ENCODE results near the gene LSM10.

LSM10 gene

DNA sequence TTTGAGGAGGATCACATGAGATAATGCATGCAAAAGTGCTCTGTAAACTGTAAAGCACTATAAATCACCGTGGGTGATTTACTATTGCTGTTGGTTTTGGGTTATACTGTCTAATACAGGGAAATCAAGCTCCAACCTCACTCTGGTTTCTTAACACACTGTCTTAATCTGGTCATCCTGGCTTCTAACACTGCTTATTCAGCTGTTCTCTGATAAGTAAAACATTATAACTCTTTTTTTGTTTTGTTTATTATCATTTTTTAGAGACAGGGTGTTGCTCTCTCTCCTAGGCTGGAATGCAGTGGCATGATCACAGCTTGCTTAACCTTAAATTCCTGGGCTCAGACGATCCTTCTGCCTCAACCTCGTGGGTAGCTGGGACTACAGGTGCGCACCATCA is 21.9 kb upstream of the LSM10 start:
- Histone ChIP-seq H3K36me3 (ENCODE audit: low read length) (no peaks in the 10 kb centered on the region), H3K27me3 (ENCODE audit: low read length) (no peaks in the 10 kb centered on the region), H3K79me2 (ENCODE audit: insufficient read depth, low read length) (no peaks in the 10 kb centered on the region), H3K4me2 (ENCODE audit: low read depth, low read length, poor library complexity, severe bottlenecking) (no peak overlapping the region), H3K4me3 (ENCODE audit: insufficient read depth, low read length, poor library complexity, severe bottlenecking) (no peak overlapping the region), H2AFZ (ENCODE audit: low read depth, low read length, severe bottlenecking) (no peak overlapping the region), H3K9me3 (ENCODE audit: insufficient read depth, low read length) (no peaks in the 10 kb centered on the region), H4K20me1 (ENCODE audit: low read depth, low read length) (no peaks in the 10 kb centered on the region), H3F3A (ENCODE audit: insufficient read depth) (no peaks in the 10 kb centered on the region), H3K27ac (ENCODE audit: low read depth, low read length) (no peak overlapping the region), H3K9me2 (replicated peaks; ENCODE audit: insufficient read depth, low read length) (no peaks in the 10 kb centered on the region), H3K9ac (ENCODE audit: low read length) (no peak overlapping the region)
- TF ChIP-seq, protein P1, sequence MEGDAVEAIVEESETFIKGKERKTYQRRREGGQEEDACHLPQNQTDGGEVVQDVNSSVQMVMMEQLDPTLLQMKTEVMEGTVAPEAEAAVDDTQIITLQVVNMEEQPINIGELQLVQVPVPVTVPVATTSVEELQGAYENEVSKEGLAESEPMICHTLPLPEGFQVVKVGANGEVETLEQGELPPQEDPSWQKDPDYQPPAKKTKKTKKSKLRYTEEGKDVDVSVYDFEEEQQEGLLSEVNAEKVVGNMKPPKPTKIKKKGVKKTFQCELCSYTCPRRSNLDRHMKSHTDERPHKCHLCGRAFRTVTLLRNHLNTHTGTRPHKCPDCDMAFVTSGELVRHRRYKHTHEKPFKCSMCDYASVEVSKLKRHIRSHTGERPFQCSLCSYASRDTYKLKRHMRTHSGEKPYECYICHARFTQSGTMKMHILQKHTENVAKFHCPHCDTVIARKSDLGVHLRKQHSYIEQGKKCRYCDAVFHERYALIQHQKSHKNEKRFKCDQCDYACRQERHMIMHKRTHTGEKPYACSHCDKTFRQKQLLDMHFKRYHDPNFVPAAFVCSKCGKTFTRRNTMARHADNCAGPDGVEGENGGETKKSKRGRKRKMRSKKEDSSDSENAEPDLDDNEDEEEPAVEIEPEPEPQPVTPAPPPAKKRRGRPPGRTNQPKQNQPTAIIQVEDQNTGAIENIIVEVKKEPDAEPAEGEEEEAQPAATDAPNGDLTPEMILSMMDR (IDR thresholded peaks at IDR 0.05; ENCODE audit: insufficient read depth, low read length, poor library complexity, severe bottlenecking), result no peak
- no peak for TF ChIP-seq EZH2phosphoT487 (conservative IDR thresholded peaks at IDR 0.05; ENCODE audit: low read length)

DNA sequence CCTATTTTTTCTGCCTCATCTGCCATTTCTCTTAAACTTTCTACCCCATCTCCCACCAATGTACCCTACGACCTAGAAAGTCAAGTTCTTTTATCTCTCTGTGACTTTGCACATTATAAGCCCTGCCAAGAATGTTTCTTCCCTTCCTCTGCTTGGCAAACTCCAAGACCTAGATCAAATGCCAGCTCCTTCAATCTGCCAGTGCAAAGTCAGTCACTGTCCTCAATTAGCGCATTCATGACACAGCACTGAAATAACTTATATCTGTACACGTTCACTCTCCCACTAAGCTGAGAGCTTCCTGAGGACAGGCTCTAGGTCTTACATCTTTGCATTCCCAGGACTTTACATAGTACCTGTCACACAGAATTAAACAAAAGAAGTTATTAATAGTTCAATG is 21.4 kb upstream of the LSM10 start:
- no peak overlapping the region for H2AFZ ChIP-seq (ENCODE audit: low read depth, low read length, severe bottlenecking)
- H3K9ac ChIP-seq (ENCODE audit: low read length), result no peak overlapping the region
- no peak overlapping the region for H3K4me3 ChIP-seq (ENCODE audit: insufficient read depth, low read length, poor library complexity, severe bottlenecking)
- no peak overlapping the region for H3K4me2 ChIP-seq (ENCODE audit: low read depth, low read length, poor library complexity, severe bottlenecking)
- no peaks in the 10 kb centered on the region for H3K36me3 ChIP-seq (ENCODE audit: low read length)
- no peaks in the 10 kb centered on the region for H3K27me3 ChIP-seq (ENCODE audit: low read length)
- H3K9me3 ChIP-seq (ENCODE audit: insufficient read depth, low read length), result no peaks in the 10 kb centered on the region
- TF ChIP-seq, protein P1 (IDR thresholded peaks at IDR 0.05; ENCODE audit: insufficient read depth, low read length, poor library complexity, severe bottlenecking), result no peak
- no peak for TF ChIP-seq EZH2phosphoT487 (conservative IDR thresholded peaks at IDR 0.05; ENCODE audit: low read length)
- H3K9me2 ChIP-seq (replicated peaks; ENCODE audit: insufficient read depth, low read length), result no peaks in the 10 kb centered on the region
- H4K20me1 ChIP-seq (ENCODE audit: low read depth, low read length), result no peaks in the 10 kb centered on the region
- no peak overlapping the region for H3K27ac ChIP-seq (ENCODE audit: low read depth, low read length)
- H3K79me2 ChIP-seq (ENCODE audit: insufficient read depth, low read length), result no peaks in the 10 kb centered on the region
- no peaks in the 10 kb centered on the region for H3F3A ChIP-seq (ENCODE audit: insufficient read depth)

DNA sequence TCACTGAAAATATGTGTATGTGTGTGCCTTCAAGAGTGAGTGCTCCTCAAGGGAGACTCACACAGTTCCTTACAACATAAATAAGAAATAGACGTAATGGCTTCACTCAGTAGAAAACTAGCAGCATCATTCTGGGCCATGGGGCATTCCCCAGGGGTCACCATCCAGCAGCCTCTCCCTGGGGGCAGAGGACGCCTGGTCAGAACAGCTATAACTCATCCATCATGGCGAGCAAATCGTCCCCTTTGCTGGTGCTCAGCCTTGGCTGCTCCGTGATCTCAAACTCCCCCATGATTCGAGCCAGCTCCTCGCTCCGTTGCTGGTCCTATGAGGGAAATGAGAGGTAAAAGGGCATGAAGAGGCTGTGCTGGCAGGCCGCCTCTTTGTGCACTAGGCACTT is 20.2 kb upstream of the LSM10 start:
- no peaks in the 10 kb centered on the region for H3K79me2 ChIP-seq (ENCODE audit: insufficient read depth, low read length)
- TF ChIP-seq EZH2phosphoT487 (conservative IDR thresholded peaks at IDR 0.05; ENCODE audit: low read length), result no peak
- TF ChIP-seq, protein P1 (IDR thresholded peaks at IDR 0.05; ENCODE audit: insufficient read depth, low read length, poor library complexity, severe bottlenecking), result no peak
- H3K9me3 ChIP-seq (ENCODE audit: insufficient read depth, low read length), result no peaks in the 10 kb centered on the region
- no peaks in the 10 kb centered on the region for H3K27me3 ChIP-seq (ENCODE audit: low read length)
- no peak overlapping the region for H3K9ac ChIP-seq (ENCODE audit: low read length)
- no peaks in the 10 kb centered on the region for H3F3A ChIP-seq (ENCODE audit: insufficient read depth)
- no peak overlapping the region for H3K4me3 ChIP-seq (ENCODE audit: insufficient read depth, low read length, poor library complexity, severe bottlenecking)
- H3K4me2 ChIP-seq (ENCODE audit: low read depth, low read length, poor library complexity, severe bottlenecking), result no peak overlapping the region
- no peak overlapping the region for H2AFZ ChIP-seq (ENCODE audit: low read depth, low read length, severe bottlenecking)
- no peaks in the 10 kb centered on the region for H3K36me3 ChIP-seq (ENCODE audit: low read length)
- no peak overlapping the region for H3K27ac ChIP-seq (ENCODE audit: low read depth, low read length)
- no peaks in the 10 kb centered on the region for H3K9me2 ChIP-seq (replicated peaks; ENCODE audit: insufficient read depth, low read length)
- H4K20me1 ChIP-seq (ENCODE audit: low read depth, low read length), result no peaks in the 10 kb centered on the region

All from SU-DHL-6 (cell line).